Thoracic aorta (tissue), 2 donors: ENCODE data around the gene SDC3. TPM values are rescaled to one million over a fixed set of nuclear protein-coding genes. Genes with fewer than 3 reads are reported as not detected.

Experiments used
- ATAC-seq: fragments of 150-250 bp; one replicate; pipeline ENCODE4 v1.8.0; 2017; ENCODE audit warnings: low read depth; ENCODE audit not compliant: insufficient number of reproducible peaks, low FRiP score
- DNase-seq: peaks from one replicate; pipeline ENCODE4 v3.0.0-alpha.2; 2020; ENCODE audit warnings: low spot score
- H3K27ac ChIP-seq, 2 donors: fragments of 200-600 bp; sonication (generic); 1 replicate in 1 of 2; 2 replicates in 1 of 2; pipeline ENCODE4 v1.5.1; 2016; ENCODE audit warnings: mild to moderate bottlenecking in 2 of 2, moderate library complexity in 2 of 2
- H3K27me3 ChIP-seq: fragments of 200-600 bp; sonication (generic); replicated peaks from 2 replicates; pipeline ENCODE4 v1.6.0; 2016; ENCODE audit warnings: mild to moderate bottlenecking; ENCODE audit not compliant: insufficient read depth
- H3K36me3 ChIP-seq: fragments of 200-600 bp; sonication (generic); one replicate; pipeline ENCODE4 v1.5.1; 2016
- H3K4me1 ChIP-seq, 2 donors: fragments of 200-600 bp; sonication (generic); 1 replicate in 1 of 2; 2 replicates in 1 of 2; pipeline versions ENCODE4 v1.5.1 to v1.6.0; 2016; ENCODE audit warnings: low read depth in 2 of 2, mild to moderate bottlenecking in 1 of 2; ENCODE audit not compliant: control insufficient read depth in 1 of 2
- H3K4me3 ChIP-seq: fragments of 200-600 bp; sonication (generic); 2 replicates; pipeline ENCODE4 v1.5.1; 2016; ENCODE audit warnings: mild to moderate bottlenecking
- H3K9me3 ChIP-seq: fragments of 200-600 bp; sonication (generic); 2 replicates; pipeline ENCODE4 v1.5.1; 2016
- CTCF ChIP-seq: fragments of 200-600 bp; sonication (generic); IDR thresholded peaks from one replicate; pipeline ENCODE4 v1.5.1; 2019; ENCODE audit warnings: antibody characterized with exemption
- total RNA-seq, 2 donors: library from RNA; depleted of rRNA; stranded (reverse); fragments of >200 nt; gene quantifications; one replicate each; pipeline versions ENCODE4 v1.1.0 to v1.2.3, GENCODE V29; 2016

SDC3 gene
- total RNA-seq, 2 donors from 2014 or later = 51.6 to 75.4 TPM

- Histone ChIP-seq H3K4me1 (peaks cover 0 to 27% of the 10 kb centered on the region in 2 donors), H3K9me3 (no peaks in the 10 kb centered on the region), H3K4me3 (no peak overlapping the region), H3K36me3 (no peaks in the 10 kb centered on the region), H3K27me3 (no peaks in the 10 kb centered on the region), H3K27ac (no peak overlapping the region)
- DNase-seq (no peak), ATAC-seq (no peak)
- no peak for TF ChIP-seq CTCF
These were observed 50.6 kb downstream of the SDC3 start for GRCh38 chr1:30857964-30858363.

GRCh38 chr1:30857062-30857461 lies 51.5 kb downstream of the SDC3 start:
- peaks cover 0 to 30% of the 10 kb centered on the region in 2 donors for H3K4me1 ChIP-seq
- no peaks in the 10 kb centered on the region for H3K9me3 ChIP-seq
- no peak for TF ChIP-seq CTCF
- no peaks in the 10 kb centered on the region for H3K36me3 ChIP-seq
- ATAC-seq = no peak
- DNase-seq = no peak
- H3K27me3 ChIP-seq = no peaks in the 10 kb centered on the region
- H3K27ac ChIP-seq = no peak overlapping the region
- no peak overlapping the region for H3K4me3 ChIP-seq

- H3K9me3 ChIP-seq = no peaks in the 10 kb centered on the region
- ATAC-seq = no peak
- H3K4me3 ChIP-seq = no peak overlapping the region
- peaks cover 0 to 31% of the 10 kb centered on the region in 2 donors for H3K4me1 ChIP-seq
- TF ChIP-seq CTCF = no peak
- no peak overlapping the region for H3K27ac ChIP-seq
- DNase-seq = no peak
- no peaks in the 10 kb centered on the region for H3K36me3 ChIP-seq
- no peaks in the 10 kb centered on the region for H3K27me3 ChIP-seq
These were observed 52.2 kb downstream of the SDC3 start for GRCh38 chr1:30856260-30856790.

GRCh38 chr1:30855686-30856259 lies 52.8 kb downstream of the SDC3 start:
- H3K4me3 ChIP-seq = no peak overlapping the region
- H3K4me1 ChIP-seq = peaks cover 0 to 31% of the 10 kb centered on the region in 2 donors
- no peaks in the 10 kb centered on the region for H3K36me3 ChIP-seq
- DNase-seq = no peak
- no peaks in the 10 kb centered on the region for H3K9me3 ChIP-seq
- no peak overlapping the region for H3K27ac ChIP-seq
- no peak for ATAC-seq
- TF ChIP-seq CTCF = no peak
- H3K27me3 ChIP-seq = no peaks in the 10 kb centered on the region

GRCh38 chr1:30853350-30853749 lies 55.2 kb downstream of the SDC3 start:
- H3K27me3 ChIP-seq = no peaks in the 10 kb centered on the region
- TF ChIP-seq CTCF = no peak
- H3K9me3 ChIP-seq = no peaks in the 10 kb centered on the region
- no peak for DNase-seq
- H3K36me3 ChIP-seq = no peaks in the 10 kb centered on the region
- ATAC-seq = no peak
- peaks cover 0 to 22% of the 10 kb centered on the region in 2 donors for H3K4me1 ChIP-seq
- no peak overlapping the region for H3K4me3 ChIP-seq
- no peak overlapping the region for H3K27ac ChIP-seq
